GM23248 (cell line): ENCODE data around the gene GRIA4. TPM values are rescaled to one million over a fixed set of nuclear protein-coding genes. Genes with fewer than 3 reads are reported as not detected.

Experiments used
- DNase-seq: peaks from one replicate; pipeline ENCODE4 v3.0.0-alpha.2; 2015
- H2AFZ ChIP-seq: fragments of 200-600 bp; sonication (generic); 2 replicates; pipeline ENCODE4 v1.6.1; 2016; ENCODE audit warnings: antibody characterized with exemption
- H3F3A ChIP-seq: fragments of 200-600 bp; sonication (generic); 2 replicates; pipeline ENCODE4 v1.6.1; 2016; ENCODE audit warnings: mild to moderate bottlenecking, antibody characterized with exemption, mixed run types; ENCODE audit not compliant: insufficient read depth
- H3K27ac ChIP-seq: fragments of 200-600 bp; sonication (generic); 2 replicates; pipeline ENCODE4 v1.5.1; 2016; ENCODE audit warnings: mild to moderate bottlenecking
- H3K27me3 ChIP-seq: fragments of 200-600 bp; sonication (generic); replicated peaks from 2 replicates; pipeline ENCODE4 v1.6.1; 2016; ENCODE audit warnings: mild to moderate bottlenecking; ENCODE audit not compliant: insufficient read depth
- H3K36me3 ChIP-seq: fragments of 200-600 bp; sonication (generic); 2 replicates; pipeline ENCODE4 v1.6.1; 2016; ENCODE audit warnings: low read depth, mild to moderate bottlenecking
- H3K4me1 ChIP-seq: fragments of 200-600 bp; sonication (generic); 2 replicates; pipeline ENCODE4 v1.6.1; 2016; ENCODE audit warnings: mild to moderate bottlenecking; ENCODE audit not compliant: insufficient read depth
- H3K4me2 ChIP-seq: fragments of 200-600 bp; sonication (generic); one replicate; pipeline ENCODE4 v1.6.1; 2016; ENCODE audit warnings: mild to moderate bottlenecking; ENCODE audit not compliant: unreplicated experiment
- H3K4me3 ChIP-seq: fragments of 200-600 bp; sonication (generic); 2 replicates; pipeline ENCODE4 v1.5.1; 2016; ENCODE audit warnings: mild to moderate bottlenecking
- H3K79me2 ChIP-seq: fragments of 200-600 bp; sonication (generic); 2 replicates; pipeline ENCODE4 v1.6.1; 2016; ENCODE audit warnings: mild to moderate bottlenecking; ENCODE audit not compliant: insufficient read depth
- H3K9ac ChIP-seq: fragments of 200-600 bp; sonication (generic); 2 replicates; pipeline ENCODE4 v1.6.1; 2016; ENCODE audit warnings: mild to moderate bottlenecking
- H3K9me2 ChIP-seq: fragments of 200-600 bp; sonication (generic); 2 replicates; pipeline ENCODE4 v1.6.1; 2016; ENCODE audit warnings: mixed run types, mild to moderate bottlenecking, moderate library complexity; ENCODE audit not compliant: insufficient read depth
- H3K9me3 ChIP-seq: fragments of 200-600 bp; sonication (generic); one replicate; pipeline ENCODE4 v1.6.1; 2017; ENCODE audit warnings: low read depth
- H4K20me1 ChIP-seq: fragments of 200-600 bp; sonication (generic); 2 replicates; pipeline ENCODE4 v1.6.0; 2016; ENCODE audit not compliant: insufficient read depth
- EZH2 ChIP-seq: fragments of 200-600 bp; sonication (generic); IDR thresholded peaks from 2 replicates; pipeline ENCODE4 v1.6.1; 2018; ENCODE audit warnings: antibody characterized with exemption, mild to moderate bottlenecking; ENCODE audit not compliant: insufficient read depth, poor library complexity, severe bottlenecking
- EZH2phosphoT487 ChIP-seq: fragments of 200-600 bp; sonication (generic); IDR thresholded peaks from 2 replicates; pipeline ENCODE4 v1.6.1; 2018; ENCODE audit warnings: antibody characterized with exemption, moderate library complexity, mild to moderate bottlenecking, low read depth; ENCODE audit not compliant: insufficient read depth
- WGBS, 2 experiments: methylation state at CpG; one replicate each; pipeline ENCODE4 v1.1.6; 2015 to 2017; ENCODE audit warnings: low lambda C conversion rate in 2 of 2, low coverage in 1 of 2; ENCODE audit errors: missing lambda C conversion rate in 2 of 2; 5-methylcytosine and 5-hydroxymethylcytosine counted together
- in situ Hi-C: fragments of 300-500 bp; cut with MboI; formaldehyde crosslinking; loops from 2 replicates; pipeline ENCODE4 v1.15.0; 2020
- polyA plus RNA-seq: library from polyadenylated mRNA; unstranded; fragments of >200 nt; fragmentation: Nextera tagmentation; extraction: Ambion mirVana; gene quantifications from 2 replicates; pipeline ENCODE4 v1.2.1, GENCODE V29; 2016
- total RNA-seq: library from RNA; depleted of rRNA; stranded (reverse); fragments of >200 nt; shearing (Covaris generic); gene quantifications from 2 replicates; pipeline ENCODE4 v1.2.3, GENCODE V29; 2014

Gene GRIA4
- total and polyA plus RNA-seq, 2 experiments from 2014 or later = not detected

DNA sequence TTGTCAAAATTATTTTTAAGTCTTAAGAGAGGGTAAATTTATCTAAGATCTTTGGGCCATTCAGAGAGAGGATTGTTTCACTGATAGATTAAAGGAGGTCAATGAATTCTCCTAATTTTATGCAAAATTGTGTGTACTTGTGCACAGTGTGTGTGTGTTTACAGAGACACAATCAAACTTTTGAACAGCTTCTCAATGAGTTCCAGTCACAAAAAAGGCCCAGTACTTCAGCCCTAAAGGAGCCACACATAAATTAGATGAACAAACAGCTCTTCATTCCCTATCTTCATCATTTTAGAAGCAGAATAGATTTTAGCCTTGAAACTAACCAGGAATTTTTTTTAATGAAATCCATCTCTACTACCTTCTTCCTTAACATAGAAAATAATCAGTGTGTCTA, 9.7 kb downstream of the GRIA4 start:
- in situ Hi-C loops = no loop called here
- H4K20me1 ChIP-seq = no peaks in the 10 kb centered on the region
- no peak overlapping the region for H3K9ac ChIP-seq
- no peak overlapping the region for H3K4me3 ChIP-seq
- no peak overlapping the region for H3K27ac ChIP-seq
- no peaks in the 10 kb centered on the region for H3F3A ChIP-seq
- no peak overlapping the region for H3K4me2 ChIP-seq
- no peaks in the 10 kb centered on the region for H3K4me1 ChIP-seq
- H3K9me2 ChIP-seq = no peaks in the 10 kb centered on the region
- H3K79me2 ChIP-seq = no peaks in the 10 kb centered on the region
- no peaks in the 10 kb centered on the region for H3K36me3 ChIP-seq
- no peaks in the 10 kb centered on the region; the same call in 1 of the 2 replicates for H3K27me3 ChIP-seq
- no peak for TF ChIP-seq EZH2phosphoT487
- no peak for TF ChIP-seq EZH2
- H3K9me3 ChIP-seq = no peaks in the 10 kb centered on the region
- DNase-seq = no peak
- no peak overlapping the region for H2AFZ ChIP-seq

DNA sequence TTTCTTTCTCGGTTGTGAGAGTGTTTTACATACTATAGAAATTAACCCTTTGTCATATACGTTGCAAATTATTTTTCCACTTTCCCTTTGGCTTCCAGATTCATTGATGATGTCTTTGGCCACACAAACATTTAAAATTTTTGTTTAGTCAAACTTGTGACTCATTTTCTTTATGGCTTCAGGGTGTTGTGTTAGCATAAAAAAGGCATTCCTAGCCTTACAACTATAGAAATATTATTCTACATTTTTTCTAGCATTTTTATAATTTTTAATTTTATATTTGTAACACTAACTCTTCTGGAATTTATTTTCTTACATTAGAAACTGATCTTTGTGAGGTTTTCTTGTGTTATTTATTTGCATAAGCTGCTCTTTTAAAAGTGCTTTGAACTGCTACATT, 12.1 kb downstream of the GRIA4 start:
- Histone ChIP-seq H3K27me3 (no peaks in the 10 kb centered on the region), H3K9me3 (no peaks in the 10 kb centered on the region), H3K9ac (no peak overlapping the region), H3K79me2 (no peaks in the 10 kb centered on the region), H3K27ac (no peak overlapping the region), H3K9me2 (no peaks in the 10 kb centered on the region), H4K20me1 (no peaks in the 10 kb centered on the region), H3K4me3 (no peak overlapping the region), H2AFZ (no peak overlapping the region), H3F3A (no peaks in the 10 kb centered on the region), H3K4me2 (no peak overlapping the region), H3K36me3 (no peaks in the 10 kb centered on the region), H3K4me1 (no peaks in the 10 kb centered on the region)
- DNase-seq = no peak
- TF ChIP-seq EZH2phosphoT487 = no peak
- TF ChIP-seq EZH2 = no peak
- 35 to 36% methylated on average over 2 of the region's 2 CpGs for WGBS, 2 experiments
- in situ Hi-C loops = no loop called here

DNA sequence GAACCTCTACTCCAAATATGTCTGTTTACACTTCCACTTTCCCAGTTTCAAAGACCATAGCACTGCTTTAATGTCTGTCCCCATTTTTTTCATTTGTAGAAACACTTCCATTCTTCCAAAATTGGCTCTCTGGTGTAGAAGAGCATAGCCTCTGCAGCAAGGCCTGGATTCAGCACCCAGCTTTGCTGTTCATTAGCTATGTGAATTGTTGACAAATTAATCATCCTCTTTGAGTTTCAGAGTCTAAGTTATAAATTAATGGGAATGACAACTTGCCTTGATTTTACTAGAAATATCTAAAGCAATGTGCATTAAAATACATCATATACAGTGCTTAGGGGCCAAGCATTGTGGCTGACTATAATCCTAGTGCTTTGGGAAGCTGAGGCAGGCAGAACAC, 22.4 kb downstream of the GRIA4 start:
- in situ Hi-C loops = no loop called here
- Histone ChIP-seq H3K27me3 (no peaks in the 10 kb centered on the region), H3K9me2 (no peaks in the 10 kb centered on the region), H2AFZ (no peak overlapping the region), H3K27ac (no peak overlapping the region), H3K36me3 (no peaks in the 10 kb centered on the region), H3K4me1 (no peaks in the 10 kb centered on the region), H3K79me2 (no peaks in the 10 kb centered on the region), H4K20me1 (no peaks in the 10 kb centered on the region), H3K9ac (no peak overlapping the region), H3K9me3 (no peaks in the 10 kb centered on the region), H3F3A (no peaks in the 10 kb centered on the region), H3K4me3 (no peak overlapping the region), H3K4me2 (no peak overlapping the region)
- no peak for DNase-seq
- TF ChIP-seq EZH2phosphoT487 (no peak), EZH2 (no peak)

DNA sequence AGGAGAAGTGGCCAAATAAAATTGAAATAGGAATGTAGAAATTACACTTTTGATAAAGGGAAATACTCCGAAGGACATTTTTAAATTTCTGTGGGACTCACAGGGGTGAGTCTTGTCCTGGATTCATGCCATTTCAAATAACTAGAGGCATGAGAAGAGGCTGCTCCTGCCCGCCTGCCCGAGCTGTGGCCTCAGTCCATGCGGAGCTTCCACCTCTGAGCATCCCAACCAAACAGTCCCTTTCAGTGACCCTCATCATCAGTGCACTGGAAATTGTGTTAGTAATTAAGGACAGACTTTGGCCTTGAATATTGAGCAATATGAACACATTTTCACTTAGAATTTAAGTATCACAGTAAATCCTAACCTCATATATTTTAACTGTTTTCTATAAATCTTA, 25.6 kb downstream of the GRIA4 start:
- H3F3A ChIP-seq = no peaks in the 10 kb centered on the region
- no peaks in the 10 kb centered on the region for H4K20me1 ChIP-seq
- no peaks in the 10 kb centered on the region for H3K9me3 ChIP-seq
- no peak overlapping the region for H3K27ac ChIP-seq
- no peak overlapping the region for H3K9ac ChIP-seq
- no peaks in the 10 kb centered on the region for H3K79me2 ChIP-seq
- TF ChIP-seq EZH2 = no peak
- no peak for TF ChIP-seq EZH2phosphoT487
- H3K4me1 ChIP-seq = no peaks in the 10 kb centered on the region
- in situ Hi-C loops = no loop called here
- H3K4me2 ChIP-seq = no peak overlapping the region
- no peak for DNase-seq
- H3K4me3 ChIP-seq = no peak overlapping the region
- H3K27me3 ChIP-seq = no peaks in the 10 kb centered on the region
- no peaks in the 10 kb centered on the region for H3K9me2 ChIP-seq
- no peak overlapping the region for H2AFZ ChIP-seq
- H3K36me3 ChIP-seq = no peaks in the 10 kb centered on the region
- WGBS, 2 experiments = 34 to 65% methylated on average over 4 of the region's 4 CpGs

DNA sequence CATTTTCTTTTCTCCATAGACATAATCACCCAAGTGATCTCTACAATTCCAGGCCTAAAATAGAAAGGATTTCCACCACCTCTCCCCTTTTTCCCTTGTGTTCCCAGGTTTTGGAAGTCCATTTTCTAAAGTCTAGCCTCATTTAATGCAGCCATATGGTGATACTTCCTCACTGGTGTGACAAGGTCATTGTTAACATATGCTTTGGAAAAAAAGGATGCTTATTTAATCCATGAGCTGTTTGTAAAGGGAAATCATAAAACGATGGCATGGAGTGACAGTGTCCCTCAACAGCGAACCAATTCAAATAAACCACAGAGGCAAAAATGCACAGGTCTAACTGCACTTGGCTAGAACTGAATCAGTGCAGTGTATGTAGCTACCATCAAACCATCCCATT, 26.6 kb downstream of the GRIA4 start:
- H3K4me3 ChIP-seq = no peak overlapping the region
- no peaks in the 10 kb centered on the region for H3K4me1 ChIP-seq
- no peaks in the 10 kb centered on the region for H3K79me2 ChIP-seq
- in situ Hi-C loops = no loop called here
- no peaks in the 10 kb centered on the region for H3K9me2 ChIP-seq
- no peaks in the 10 kb centered on the region for H3F3A ChIP-seq
- H3K36me3 ChIP-seq = no peaks in the 10 kb centered on the region
- no peaks in the 10 kb centered on the region for H3K9me3 ChIP-seq
- H2AFZ ChIP-seq = no peak overlapping the region
- TF ChIP-seq EZH2 (no peak), EZH2phosphoT487 (no peak)
- 0 to 5% methylated on average over 2 of the region's 2 CpGs for WGBS, 2 experiments
- H3K4me2 ChIP-seq = no peak overlapping the region
- no peak for DNase-seq
- H3K9ac ChIP-seq = no peak overlapping the region
- no peaks in the 10 kb centered on the region for H3K27me3 ChIP-seq
- H4K20me1 ChIP-seq = no peaks in the 10 kb centered on the region
- no peak overlapping the region for H3K27ac ChIP-seq
